Stimulated activated CD8-positive, alpha-beta memory T cell treated with anti-CD3 and anti-CD28 coated beads, Interleukin-15, amount 100 ng/mL, for 1 hour (primary cell): ENCODE data around the gene RBM47.

Experiments
- DNase-seq: peaks from one replicate; pipeline ENCODE4 v3.0.0-alpha.2; 2020; ENCODE audit warnings: low read depth

RBM47 gene

GRCh38 chr4:40623707-40624106 lies 6.0 kb downstream of the RBM47 start:
- no peak for DNase-seq

GRCh38 chr4:40622913-40623312 lies 6.8 kb downstream of the RBM47 start:
- DNase-seq = no peak

- DNase-seq = no peak
Observed at GRCh38 chr4:40621592-40622512, 7.8 kb downstream of the RBM47 start.

GRCh38 chr4:40621229-40621591 lies 8.5 kb downstream of the RBM47 start:
- DNase-seq = no peak

GRCh38 chr4:40619600-40619999 lies 10.1 kb downstream of the RBM47 start:
- DNase-seq = no peak

GRCh38 chr4:40617872-40618271 lies 11.8 kb downstream of the RBM47 start:
- DNase-seq = no peak

GRCh38 chr4:40614031-40614430 lies 15.6 kb downstream of the RBM47 start:
- DNase-seq = no peak

GRCh38 chr4:40613456-40613855 lies 16.2 kb downstream of the RBM47 start:
- DNase-seq = no peak

- DNase-seq = no peak
Observed at GRCh38 chr4:40612831-40613230, 16.8 kb downstream of the RBM47 start.

- no peak for DNase-seq
Observed at GRCh38 chr4:40612283-40612682, 17.4 kb downstream of the RBM47 start.

- DNase-seq = no peak
Observed at GRCh38 chr4:40608628-40609027, 21.0 kb downstream of the RBM47 start.

- no peak for DNase-seq
Observed at GRCh38 chr4:40607221-40607620, 22.4 kb downstream of the RBM47 start.

GRCh38 chr4:40606239-40606767 lies 23.4 kb downstream of the RBM47 start:
- DNase-seq = no peak

GRCh38 chr4:40603281-40603680 lies 26.4 kb downstream of the RBM47 start:
- DNase-seq = no peak

- DNase-seq = no peak
Observed at GRCh38 chr4:40601641-40602040, 28.0 kb downstream of the RBM47 start.

GRCh38 chr4:40600850-40601249 lies 28.8 kb downstream of the RBM47 start:
- DNase-seq = no peak

GRCh38 chr4:40599431-40599830 lies 30.2 kb downstream of the RBM47 start:
- no peak for DNase-seq

- DNase-seq = no peak
Observed at GRCh38 chr4:40596522-40596921, 33.1 kb downstream of the RBM47 start.

GRCh38 chr4:40595981-40596380 lies 33.7 kb downstream of the RBM47 start:
- DNase-seq = no peak

GRCh38 chr4:40594261-40595178 lies 35.1 kb downstream of the RBM47 start:
- DNase-seq = no peak

- DNase-seq = no peak
Observed at GRCh38 chr4:40592034-40592433, 37.6 kb downstream of the RBM47 start.

GRCh38 chr4:40587826-40588225 lies 41.8 kb downstream of the RBM47 start:
- no peak for DNase-seq

- no peak for DNase-seq
Observed at GRCh38 chr4:40587351-40587750, 42.3 kb downstream of the RBM47 start.
